ENCODE measurements around the gene DGCR6.
"Not testable (repeated sequence)": the region's sequence is repeated elsewhere in the genome, so short reads cannot be mapped to it uniquely, and the experiment has no call there.

The DGCR6 gene

DNA sequence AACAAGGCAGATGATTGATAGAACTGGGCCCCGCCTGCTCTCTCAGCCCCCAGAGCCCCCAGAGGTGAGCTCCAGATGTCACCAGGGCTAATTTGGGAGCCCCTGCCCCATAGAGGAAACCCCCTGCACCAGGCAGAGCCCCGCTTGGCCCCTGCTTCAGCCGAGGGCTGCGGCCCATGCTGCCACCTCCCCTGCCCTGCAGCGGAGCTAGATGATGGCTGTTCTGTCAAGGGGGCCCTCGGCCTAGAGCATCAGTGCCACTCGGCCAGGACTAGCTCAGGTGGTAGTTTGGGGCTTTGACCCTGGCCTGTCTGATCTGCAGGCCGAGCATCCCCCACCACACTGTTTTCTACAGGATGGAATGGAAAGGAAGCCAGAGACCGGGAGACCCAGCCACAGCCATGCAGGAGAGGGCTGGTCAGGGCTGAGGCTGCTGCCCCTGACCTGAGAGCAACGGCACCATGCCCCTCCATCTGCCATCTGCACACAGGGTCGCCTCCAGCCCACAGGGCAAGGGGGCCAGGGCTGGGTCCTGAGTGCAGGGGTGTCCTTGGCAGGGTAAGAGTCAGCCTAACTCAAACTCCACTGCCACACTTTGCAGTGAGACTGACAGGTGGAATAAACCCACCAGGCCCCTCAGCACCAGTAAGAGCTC is 54.2 kb downstream of the DGCR6 start:
- not testable (repeated sequence) for DNase-seq (ENCODE audit: low read depth in 3 of 3)

DNA sequence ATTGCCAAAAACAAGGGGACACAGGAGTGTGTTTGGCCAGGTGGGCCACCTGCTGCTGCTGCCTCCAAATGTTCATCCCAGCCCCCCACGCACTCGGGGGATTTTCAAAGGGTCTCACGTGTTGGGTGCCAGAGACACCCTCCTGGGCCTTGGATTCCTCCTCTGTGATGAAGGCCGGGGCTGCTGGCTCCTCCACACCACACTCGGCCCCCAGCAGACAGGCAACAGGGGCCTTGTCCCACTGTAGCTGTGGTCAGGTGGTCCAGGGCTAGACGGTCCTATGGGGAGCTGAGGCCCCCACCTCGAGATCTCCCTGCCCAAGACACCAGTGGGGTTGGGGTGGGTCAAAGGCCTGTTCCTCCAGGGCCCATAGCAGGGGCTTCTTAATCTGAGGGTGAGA is 55.1 kb downstream of the DGCR6 start:
- DNase-seq (ENCODE audit: low read depth in 3 of 3), result not testable (repeated sequence)
